Muscle of leg (tissue), 16 donors: ENCODE measurements around the gene RCOR1. TPM values are rescaled to one million over a fixed set of nuclear protein-coding genes. Genes with fewer than 3 reads are reported as not detected.
"Not testable (repeated sequence)": the region's sequence is repeated elsewhere in the genome, so short reads cannot be mapped to it uniquely, and the experiment has no call there.

ENCODE experiments used
- DNase-seq: peaks from one replicate; pipeline ENCODE4 v3.0.0; 2013
- H3K27ac ChIP-seq: one replicate; pipeline ENCODE4 v1.5.1; 2013; ENCODE audit warnings: mild to moderate bottlenecking, low read length, control low read depth
- H3K27me3 ChIP-seq: one replicate; pipeline ENCODE4 v1.6.1; 2013; ENCODE audit warnings: low read length; ENCODE audit not compliant: control insufficient read depth, insufficient read depth
- H3K36me3 ChIP-seq: one replicate; pipeline ENCODE4 v1.6.1; 2013; ENCODE audit warnings: low read length; ENCODE audit not compliant: control insufficient read depth, insufficient read depth
- H3K4me1 ChIP-seq: one replicate; pipeline ENCODE4 v1.6.1; 2013; ENCODE audit warnings: low read length; ENCODE audit not compliant: control insufficient read depth, insufficient read depth
- H3K4me3 ChIP-seq: one replicate; pipeline ENCODE4 v1.5.1; 2013; ENCODE audit warnings: low read length, control low read depth
- H3K9me3 ChIP-seq: replicated peaks from 2 replicates; pipeline ENCODE4 v1.6.1; 2013; ENCODE audit warnings: low read depth, low read length; ENCODE audit not compliant: control insufficient read depth
- WGBS: methylation state at CpG from one replicate; pipeline ENCODE4 v1.1.5; 2013; ENCODE audit warnings: missing lambda C conversion rate; ENCODE audit not compliant: insufficient coverage; 5-methylcytosine and 5-hydroxymethylcytosine counted together
- long read RNA-seq, 11 donors: transcript quantifications; one replicate each; lab custom pipeline, GENCODE V29; 2026
- polyA plus RNA-seq, 8 donors: library from polyadenylated mRNA; unstranded; fragments of 120-200 nt; gene quantifications; one replicate each; pipeline versions ENCODE4 v1.2.1 to v1.2.3, GENCODE V29; 2013; ENCODE audit warnings: inconsistent platforms in 1 of 8, low replicate concordance in 1 of 8; ENCODE audit not compliant: insufficient read length in 8 of 8, insufficient read depth in 1 of 8
- total RNA-seq: library from RNA; stranded (reverse); fragments of 120-200 nt; gene quantifications from one replicate; pipeline ENCODE4 v1.2.4, GENCODE V29; 2013

The RCOR1 gene
- total RNA-seq (16.2 TPM), polyA plus RNA-seq (10 to 100 TPM; 22.2 to 38.7 (median 29.6) TPM)
- long read RNA-seq, donor 1, full-length matches to known transcripts: 1 of 1 reads
- long read RNA-seq, donor 1, partial matches to known transcripts: 0 of 1 reads
- long read RNA-seq, donor 1, other reads (novel, unspliced or antisense): 0 of 1 reads
- long read RNA-seq, donor 2: 0 reads
- long read RNA-seq, donor 3, full-length matches to known transcripts: 6 of 6 reads
- long read RNA-seq, donor 3, partial matches to known transcripts: 0 of 6 reads
- long read RNA-seq, donor 3, other reads (novel, unspliced or antisense): 0 of 6 reads
- long read RNA-seq, donor 4, full-length matches to known transcripts: 4 of 4 reads
- long read RNA-seq, donor 4, partial matches to known transcripts: 0 of 4 reads
- long read RNA-seq, donor 4, other reads (novel, unspliced or antisense): 0 of 4 reads
- long read RNA-seq, donor 5, full-length matches to known transcripts: 6 of 6 reads
- long read RNA-seq, donor 5, partial matches to known transcripts: 0 of 6 reads
- long read RNA-seq, donor 5, other reads (novel, unspliced or antisense): 0 of 6 reads
- long read RNA-seq, donor 6, full-length matches to known transcripts: 1 of 1 reads
- long read RNA-seq, donor 6, partial matches to known transcripts: 0 of 1 reads
- long read RNA-seq, donor 6, other reads (novel, unspliced or antisense): 0 of 1 reads
- long read RNA-seq, donor 7, full-length matches to known transcripts: 4 of 4 reads
- long read RNA-seq, donor 7, partial matches to known transcripts: 0 of 4 reads
- long read RNA-seq, donor 7, other reads (novel, unspliced or antisense): 0 of 4 reads
- long read RNA-seq, donor 8: 0 reads
- long read RNA-seq, donor 9, full-length matches to known transcripts: 2 of 2 reads
- long read RNA-seq, donor 9, partial matches to known transcripts: 0 of 2 reads
- long read RNA-seq, donor 9, other reads (novel, unspliced or antisense): 0 of 2 reads
- long read RNA-seq, donor 10, full-length matches to known transcripts: 1 of 1 reads
- long read RNA-seq, donor 10, partial matches to known transcripts: 0 of 1 reads
- long read RNA-seq, donor 10, other reads (novel, unspliced or antisense): 0 of 1 reads
- long read RNA-seq, donor 11, full-length matches to known transcripts: 2 of 2 reads
- long read RNA-seq, donor 11, partial matches to known transcripts: 0 of 2 reads
- long read RNA-seq, donor 11, other reads (novel, unspliced or antisense): 0 of 2 reads

GRCh38 chr14:102591944-102592762 lies at the start of gene RCOR1:
TSS of gene RCOR1 (plus strand) at chr14:102592649. CDS start at chr14:102592887, 238 bp downstream.
- under 1% methylated on average over 68 of the region's 96 CpGs for WGBS
- peak within 1 kb of the TSS; percentile 85 for H3K4me3 ChIP-seq

GRCh38 chr14:102544046-102544746 lies 48.3 kb upstream of the RCOR1 start:
- H3K9me3 ChIP-seq: no peaks in the 10 kb centered on the region
- H3K27me3 ChIP-seq: peaks cover 22% of the 10 kb centered on the region
- no peaks in the 10 kb centered on the region for H3K36me3 ChIP-seq
- H3K27ac ChIP-seq: peak overlapping the region; percentile 88
- H3K4me1 ChIP-seq: peaks cover 46% of the 10 kb centered on the region
- no peak overlapping the region for H3K4me3 ChIP-seq
- peak; percentile 90 for DNase-seq
- 4% methylated on average over 27 of the region's 43 CpGs for WGBS

More at GRCh38 chr14:102591944-102592762, at the start of gene RCOR1:
- H3K27ac ChIP-seq: peak within 1 kb of the TSS; percentile 98
- peaks cover 17% of the 10 kb centered on the region for H3K4me1 ChIP-seq
- no peaks in the 10 kb centered on the region for H3K27me3 ChIP-seq
- no peaks in the 10 kb centered on the region for H3K9me3 ChIP-seq
- peak; percentile 99 for DNase-seq
- H3K36me3 ChIP-seq: peaks cover 2% of the 10 kb centered on the region

GRCh38 chr14:102544747-102545460 lies 47.5 kb upstream of the RCOR1 start:
- Histone ChIP-seq H3K36me3 (no peaks in the 10 kb centered on the region), H3K4me3 (no peak overlapping the region), H3K27ac (peak overlapping the region; percentile 88), H3K4me1 (peaks cover 38% of the 10 kb centered on the region), H3K27me3 (peaks cover 22% of the 10 kb centered on the region), H3K9me3 (no peaks in the 10 kb centered on the region)
- 1% methylated on average over 29 of the region's 66 CpGs for WGBS
- peak; percentile 82 for DNase-seq

DNA sequence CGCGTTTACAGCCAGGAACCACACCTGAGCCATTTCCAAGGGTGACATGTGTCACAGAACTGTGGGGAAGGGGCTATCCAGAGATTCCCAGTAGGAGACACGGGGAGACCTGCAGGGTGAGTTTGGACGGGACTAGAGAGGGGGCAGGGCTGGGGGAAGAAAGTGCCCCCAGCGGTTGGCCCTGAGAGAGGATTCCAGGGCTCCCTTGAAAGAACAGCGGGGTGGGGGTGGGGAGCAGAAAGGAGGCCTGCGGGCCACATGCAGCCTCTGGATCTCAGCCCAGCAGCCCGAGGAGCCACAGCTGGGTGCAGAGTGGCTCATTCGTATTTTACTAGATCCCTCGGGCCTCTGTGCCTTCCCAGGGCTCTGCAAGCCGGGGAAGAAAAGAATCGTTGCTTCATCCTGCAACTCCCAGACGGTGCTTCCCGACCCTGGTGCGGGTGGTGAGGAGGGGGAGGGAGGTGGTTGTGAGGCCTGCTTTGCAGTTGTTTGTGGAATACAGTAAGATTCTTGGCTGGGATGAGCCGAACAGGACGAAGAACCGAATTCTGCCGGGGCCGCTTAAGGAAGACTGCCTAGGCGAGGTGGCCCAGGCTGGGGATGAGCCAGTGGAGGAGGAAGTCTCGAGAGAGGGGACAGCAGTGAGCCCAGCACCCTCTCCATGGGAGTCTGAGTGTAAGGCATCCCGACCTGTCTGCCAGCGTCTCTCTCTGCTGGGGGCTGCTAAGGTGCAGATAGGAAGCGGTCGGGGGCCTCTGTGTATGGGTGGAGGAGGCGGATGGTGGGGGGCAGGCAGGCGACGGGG lies 46.8 kb upstream of the RCOR1 start:
- H3K9me3 ChIP-seq: no peaks in the 10 kb centered on the region
- peaks cover 22% of the 10 kb centered on the region for H3K27me3 ChIP-seq
- H3K36me3 ChIP-seq: no peaks in the 10 kb centered on the region
- peak; percentile 78 for DNase-seq
- H3K4me3 ChIP-seq: no peak overlapping the region
- H3K4me1 ChIP-seq: peaks cover 31% of the 10 kb centered on the region
- 20% methylated on average over 23 of the region's 29 CpGs for WGBS
- H3K27ac ChIP-seq: peak overlapping the region; percentile 88

DNA sequence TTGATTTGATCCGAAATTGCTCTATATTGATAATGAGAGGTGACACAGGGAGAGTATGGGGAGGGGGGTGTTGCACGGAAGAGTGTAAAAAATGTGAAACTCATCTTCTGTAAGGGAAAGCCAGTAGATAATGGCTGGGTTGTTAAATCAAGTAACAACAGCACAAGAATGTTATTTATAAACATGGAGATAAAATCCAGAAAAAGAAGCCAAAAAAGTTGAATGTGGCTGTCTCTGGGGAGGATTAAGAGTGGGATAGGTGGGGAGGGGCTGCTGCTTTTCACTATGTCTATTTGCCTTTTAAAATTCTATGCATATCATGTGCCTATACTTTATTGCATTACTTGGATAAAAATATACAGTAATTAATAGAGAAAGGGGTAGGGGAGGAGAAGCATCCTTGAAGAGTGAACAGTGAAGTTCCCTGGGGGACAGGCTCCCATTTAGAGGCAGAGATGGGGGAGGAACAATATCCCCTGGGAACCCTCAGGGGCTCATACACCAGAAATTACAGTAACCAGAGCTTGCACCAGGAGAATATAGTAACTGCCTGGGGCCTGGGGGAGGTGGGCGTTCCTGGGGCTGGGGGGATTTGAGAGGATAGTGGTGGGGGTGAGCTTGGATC lies 43.7 kb upstream of the RCOR1 start:
- Histone ChIP-seq H3K4me1 (peaks cover 41% of the 10 kb centered on the region), H3K9me3 (no peaks in the 10 kb centered on the region), H3K27me3 (peaks cover 20% of the 10 kb centered on the region), H3K36me3 (no peaks in the 10 kb centered on the region), H3K4me3 (no peak overlapping the region), H3K27ac (no peak overlapping the region)
- DNase-seq: no peak
- no CpG with 5 or more reads among the region's 3 CpGs for WGBS

DNA sequence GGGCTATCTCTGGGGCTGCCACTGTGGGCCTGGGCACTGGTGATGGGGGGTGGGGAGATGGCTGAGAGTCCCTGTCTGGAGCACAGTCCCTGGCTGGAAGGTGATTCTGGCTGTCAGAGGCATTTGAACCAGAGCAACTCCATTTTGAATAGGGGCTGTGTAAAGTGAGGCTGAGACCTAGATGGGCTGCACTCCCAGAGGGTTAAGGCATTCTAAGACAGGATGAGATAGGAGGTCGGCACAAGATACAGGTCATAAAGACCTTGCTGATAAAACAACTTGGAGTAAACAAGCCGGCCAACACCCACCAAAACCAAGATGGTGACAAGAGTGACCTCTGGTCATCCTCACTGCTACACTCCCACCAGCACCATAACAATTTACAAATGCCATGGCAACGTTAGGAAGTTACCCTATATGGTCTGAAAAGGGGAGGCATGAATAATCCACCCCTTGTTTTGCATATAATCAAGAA lies 41.5 kb upstream of the RCOR1 start:
- WGBS: no CpG with 5 or more reads among the region's 3 CpGs
- H3K36me3 ChIP-seq, H3K27ac ChIP-seq, H3K9me3 ChIP-seq, H3K4me3 ChIP-seq, DNase-seq, H3K27me3 ChIP-seq: not testable (repeated sequence)
- H3K4me1 ChIP-seq: peaks cover 27% of the 10 kb centered on the region

DNA sequence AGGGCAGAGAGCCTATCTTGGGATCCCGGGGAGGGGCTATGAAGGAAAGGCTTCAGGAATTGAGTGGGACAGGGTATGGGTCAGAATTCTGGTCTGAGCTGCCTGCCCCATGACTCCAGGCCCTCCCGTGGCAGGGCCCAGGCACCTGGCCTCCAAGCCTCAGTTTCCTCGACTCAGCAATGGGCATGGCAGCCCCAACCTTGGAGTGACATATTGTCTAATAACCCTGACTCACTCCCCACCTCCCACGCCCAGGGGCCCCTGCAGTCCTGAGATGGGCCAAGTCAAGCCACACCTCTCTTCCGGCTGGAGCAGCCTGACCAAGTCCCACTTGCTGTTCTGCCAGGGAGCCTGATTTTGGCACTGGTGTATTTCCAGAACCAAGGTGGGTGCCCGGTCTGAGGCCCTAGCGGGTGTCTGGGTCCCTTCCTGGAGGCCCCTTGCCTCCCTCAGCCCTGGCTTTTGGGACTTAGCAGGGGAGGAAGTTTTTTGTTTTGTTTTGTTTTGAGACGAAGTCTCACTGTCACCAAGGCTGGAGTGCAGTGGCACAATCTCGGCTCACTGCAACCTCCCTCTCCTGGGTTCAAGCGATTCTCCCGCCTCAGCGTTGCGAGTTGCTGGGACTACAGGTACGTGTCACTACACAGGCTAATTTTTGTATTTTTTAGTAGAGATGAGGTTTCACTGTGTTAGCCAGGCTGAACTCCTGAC lies 40.3 kb upstream of the RCOR1 start:
- peak overlapping the region; percentile 51 for H3K27ac ChIP-seq
- no peaks in the 10 kb centered on the region for H3K36me3 ChIP-seq
- H3K9me3 ChIP-seq: no peaks in the 10 kb centered on the region
- 73% methylated on average over 4 of the region's 14 CpGs for WGBS
- peak; percentile 61 for DNase-seq
- peaks cover 25% of the 10 kb centered on the region for H3K4me1 ChIP-seq
- no peak overlapping the region for H3K4me3 ChIP-seq
- H3K27me3 ChIP-seq: no peaks in the 10 kb centered on the region
